PC-3 (cell line): ENCODE measurements around the gene DHX34.
"Not testable (repeated sequence)": the region's sequence is repeated elsewhere in the genome, so short reads cannot be mapped to it uniquely, and the experiment has no call there.

Source experiments
- EZH2 ChIP-seq: fragments of 300-600 bp; sonication (generic); IDR thresholded peaks from one replicate; pipeline ENCODE4 v1.6.1; 2017; ENCODE audit warnings: antibody characterized with exemption, mild to moderate bottlenecking, low read length; ENCODE audit not compliant: unreplicated experiment
- EZH2phosphoT487 ChIP-seq: fragments of 300-600 bp; sonication (generic); IDR thresholded peaks from 2 replicates; pipeline ENCODE4 v1.6.1; 2018; ENCODE audit warnings: mild to moderate bottlenecking, antibody characterized with exemption, low read length, borderline replicate concordance
- TF ChIP-seq, protein P1 (sequence below): fragments of 300-600 bp; sonication (generic); conservative IDR thresholded peaks from 2 replicates; pipeline ENCODE4 v1.5.1; 2017; ENCODE audit warnings: antibody characterized with exemption, low read depth, mild to moderate bottlenecking, low read length

DNA sequence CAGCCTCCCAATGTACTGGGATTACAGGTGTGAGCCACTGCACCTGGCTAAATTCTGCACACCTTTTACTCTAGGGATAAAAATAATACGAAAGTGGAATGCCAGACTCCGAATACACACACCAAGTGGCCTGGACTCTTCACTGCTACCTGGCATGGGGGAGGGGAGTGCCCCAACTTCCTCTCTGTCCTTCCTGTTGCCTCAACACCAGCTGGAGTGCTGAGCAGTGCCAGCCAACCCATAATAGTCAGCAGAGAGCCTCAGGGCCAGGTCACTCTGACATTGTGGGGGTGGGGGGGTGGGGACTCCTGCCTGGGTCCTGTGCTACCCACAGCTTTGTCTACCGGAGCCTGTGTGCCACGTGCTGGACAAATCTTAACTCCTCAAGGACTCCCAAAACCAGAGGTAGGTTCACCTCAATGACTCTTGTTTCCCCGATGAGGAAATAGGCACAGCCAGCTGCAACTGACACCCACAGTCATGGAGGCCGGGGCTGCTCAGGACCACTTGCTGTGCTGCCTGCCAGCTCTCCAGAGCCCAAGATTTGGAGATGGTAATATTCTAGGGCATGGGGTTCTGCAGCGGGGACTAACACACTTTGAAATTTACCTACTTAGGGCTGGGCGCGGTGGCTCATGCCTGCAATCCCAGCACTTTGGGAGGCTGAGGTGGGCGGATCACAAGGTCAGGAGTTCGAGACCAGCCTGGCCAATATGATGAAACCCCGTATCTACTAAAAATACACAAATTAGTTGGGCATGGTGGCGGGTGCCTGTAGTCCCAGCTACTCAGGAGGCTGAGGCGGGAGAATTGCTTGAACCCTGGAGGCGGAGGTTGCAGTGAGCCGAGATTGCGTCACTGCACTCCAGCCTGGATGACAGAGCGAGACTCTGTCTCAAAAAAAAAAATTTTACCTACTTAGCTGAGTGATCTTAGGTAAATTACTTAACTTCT is 12.1 kb upstream of the DHX34 start:
- TF ChIP-seq, protein P1, sequence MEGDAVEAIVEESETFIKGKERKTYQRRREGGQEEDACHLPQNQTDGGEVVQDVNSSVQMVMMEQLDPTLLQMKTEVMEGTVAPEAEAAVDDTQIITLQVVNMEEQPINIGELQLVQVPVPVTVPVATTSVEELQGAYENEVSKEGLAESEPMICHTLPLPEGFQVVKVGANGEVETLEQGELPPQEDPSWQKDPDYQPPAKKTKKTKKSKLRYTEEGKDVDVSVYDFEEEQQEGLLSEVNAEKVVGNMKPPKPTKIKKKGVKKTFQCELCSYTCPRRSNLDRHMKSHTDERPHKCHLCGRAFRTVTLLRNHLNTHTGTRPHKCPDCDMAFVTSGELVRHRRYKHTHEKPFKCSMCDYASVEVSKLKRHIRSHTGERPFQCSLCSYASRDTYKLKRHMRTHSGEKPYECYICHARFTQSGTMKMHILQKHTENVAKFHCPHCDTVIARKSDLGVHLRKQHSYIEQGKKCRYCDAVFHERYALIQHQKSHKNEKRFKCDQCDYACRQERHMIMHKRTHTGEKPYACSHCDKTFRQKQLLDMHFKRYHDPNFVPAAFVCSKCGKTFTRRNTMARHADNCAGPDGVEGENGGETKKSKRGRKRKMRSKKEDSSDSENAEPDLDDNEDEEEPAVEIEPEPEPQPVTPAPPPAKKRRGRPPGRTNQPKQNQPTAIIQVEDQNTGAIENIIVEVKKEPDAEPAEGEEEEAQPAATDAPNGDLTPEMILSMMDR = not testable (repeated sequence)
- not testable (repeated sequence) for TF ChIP-seq EZH2, EZH2phosphoT487
